Activated CD4-positive, alpha-beta T cell treated with anti-CD3 and anti-CD28 coated beads, Interleukin-2, amount 10 ng/mL, durations not matched to agents 7 days and 5 days (primary cell): ENCODE measurements around the gene GLT1D1. TPM values are rescaled to one million over a fixed set of nuclear protein-coding genes. Genes with fewer than 3 reads are reported as not detected.
"Not testable (repeated sequence)": the region's sequence is repeated elsewhere in the genome, so short reads cannot be mapped to it uniquely, and the experiment has no call there.

ENCODE experiments used
- CTCF ChIA-PET: fragments of 350-600 bp; sonication (Branson Sonifier 250); formaldehyde crosslinking; loops from one replicate; lab custom pipeline; 2021; ENCODE audit warnings: antibody characterized with exemption; lab: Charles Lee
- POLR2A ChIA-PET: fragments of 350-600 bp; sonication (Branson Sonifier 250); formaldehyde crosslinking; loops from one replicate; lab custom pipeline; 2021; ENCODE audit warnings: antibody characterized with exemption; lab: Charles Lee
- DNase-seq: peaks from one replicate; pipeline ENCODE4 v3.0.0-alpha.2; 2020
- H3K27ac Mint-ChIP-seq: one replicate; pipeline ENCODE4 v1.8.0; 2021; ENCODE audit warnings: mild to moderate bottlenecking, moderate library complexity, mixed read lengths
- H3K27me3 Mint-ChIP-seq: one replicate; pipeline ENCODE4 v1.8.0; 2021; ENCODE audit warnings: mixed read lengths
- H3K36me3 Mint-ChIP-seq: one replicate; pipeline ENCODE4 v1.8.0; 2021; ENCODE audit warnings: low read depth, mixed read lengths
- H3K4me1 Mint-ChIP-seq: one replicate; pipeline ENCODE4 v1.8.0; 2021; ENCODE audit warnings: mixed read lengths
- H3K4me3 Mint-ChIP-seq: one replicate; pipeline ENCODE4 v1.8.0; 2021; ENCODE audit warnings: mild to moderate bottlenecking, moderate library complexity, mixed read lengths
- H3K9me3 Mint-ChIP-seq: one replicate; pipeline ENCODE4 v1.8.0; 2021; ENCODE audit warnings: mixed read lengths
- total RNA-seq, 2 experiments: library from RNA; stranded (reverse); gene quantifications; one replicate each; pipeline ENCODE4 v1.2.3, GENCODE V29; 2021

Gene GLT1D1
- total RNA-seq, 2 experiments from 2014 or later: 0.10 TPM; not detected in 1

GRCh38 chr12:128825835-128826234 is 27.4 kb upstream of the GLT1D1 start:
- no peaks in the 10 kb centered on the region for H3K9me3 Mint-ChIP-seq
- no peak overlapping the region for H3K4me3 Mint-ChIP-seq
- CTCF ChIA-PET: interaction anchor here (1.2 kb wide), 1 partner anchor 11 kb away, joined by 3 read pairs; no protein-coding TSS in a partner anchor
- no peaks in the 10 kb centered on the region for H3K27me3 Mint-ChIP-seq
- no peak overlapping the region for H3K27ac Mint-ChIP-seq
- H3K36me3 Mint-ChIP-seq: peaks cover 10% of the 10 kb centered on the region
- peaks cover 39% of the 10 kb centered on the region for H3K4me1 Mint-ChIP-seq
- no peak for DNase-seq
- POLR2A ChIA-PET: interaction anchor here (0.7 kb wide), 1 partner anchor 15 kb away, joined by 9 read pairs; no protein-coding TSS in a partner anchor

- CTCF ChIA-PET: interaction anchor here (0.6 kb wide), 1 partner anchor 484 kb away, joined by 3 read pairs; no protein-coding TSS in a partner anchor
- Mint-ChIP-seq H3K4me1 (peaks cover 26% of the 10 kb centered on the region), H3K36me3 (no peaks in the 10 kb centered on the region), H3K27ac (no peak overlapping the region), H3K27me3 (no peaks in the 10 kb centered on the region), H3K4me3 (no peak overlapping the region), H3K9me3 (no peaks in the 10 kb centered on the region)
- DNase-seq: no peak
- POLR2A ChIA-PET: no interaction called here
These were observed 25.6 kb upstream of the GLT1D1 start for GRCh38 chr12:128827724-128828123.

GRCh38 chr12:128829861-128830504 is 23.3 kb upstream of the GLT1D1 start:
- H3K4me1 Mint-ChIP-seq: peaks cover 18% of the 10 kb centered on the region
- H3K27ac Mint-ChIP-seq: peak overlapping the region; percentile 83
- H3K27me3 Mint-ChIP-seq: no peaks in the 10 kb centered on the region
- CTCF ChIA-PET: interaction anchor here (0.6 to 1.8 kb wide), 3 partner anchors 10 to 56 kb away, joined by 4 to 5 read pairs (median 4); no protein-coding TSS in a partner anchor
- H3K9me3 Mint-ChIP-seq: no peaks in the 10 kb centered on the region
- H3K4me3 Mint-ChIP-seq: peak overlapping the region; percentile 28
- POLR2A ChIA-PET: interaction anchor here (1.1 kb wide), 1 partner anchor 85 kb away, joined by 6 read pairs; no protein-coding TSS in a partner anchor
- peak; percentile 9 for DNase-seq
- H3K36me3 Mint-ChIP-seq: no peaks in the 10 kb centered on the region

- H3K27me3 Mint-ChIP-seq: no peaks in the 10 kb centered on the region
- no peaks in the 10 kb centered on the region for H3K36me3 Mint-ChIP-seq
- H3K4me3 Mint-ChIP-seq: peak overlapping the region; percentile 28
- POLR2A ChIA-PET: interaction anchor here (1.1 kb wide), 1 partner anchor 84 kb away, joined by 6 read pairs; no protein-coding TSS in a partner anchor
- peaks cover 17% of the 10 kb centered on the region for H3K4me1 Mint-ChIP-seq
- peak overlapping the region; percentile 83 for H3K27ac Mint-ChIP-seq
- CTCF ChIA-PET: interaction anchor here (0.6 to 1.8 kb wide), 2 partner anchors 11 to 56 kb away, joined by 4 to 5 read pairs; no protein-coding TSS in a partner anchor
- no peaks in the 10 kb centered on the region for H3K9me3 Mint-ChIP-seq
- no peak for DNase-seq
These were observed 22.8 kb upstream of the GLT1D1 start for GRCh38 chr12:128830505-128830893.

GRCh38 chr12:128833418-128833817 is 19.9 kb upstream of the GLT1D1 start:
- POLR2A ChIA-PET: interaction anchor here (0.7 kb wide), 1 partner anchor 87 kb away, joined by 3 read pairs; no protein-coding TSS in a partner anchor
- Mint-ChIP-seq H3K27me3 (no peaks in the 10 kb centered on the region), H3K9me3 (no peaks in the 10 kb centered on the region), H3K4me3 (no peak overlapping the region), H3K27ac (no peak overlapping the region), H3K4me1 (peaks cover 17% of the 10 kb centered on the region), H3K36me3 (no peaks in the 10 kb centered on the region)
- CTCF ChIA-PET: interaction anchor here (1.2 kb wide), 1 partner anchor 11 kb away, joined by 3 read pairs; no protein-coding TSS in a partner anchor
- no peak for DNase-seq

GRCh38 chr12:128839885-128840284 is 13.4 kb upstream of the GLT1D1 start:
- H3K9me3 Mint-ChIP-seq, POLR2A ChIA-PET, DNase-seq, H3K4me1 Mint-ChIP-seq, H3K36me3 Mint-ChIP-seq, CTCF ChIA-PET, H3K27ac Mint-ChIP-seq, H3K4me3 Mint-ChIP-seq: not testable (repeated sequence)
- H3K27me3 Mint-ChIP-seq: peaks cover 13% of the 10 kb centered on the region

GRCh38 chr12:128840862-128841468 is 12.3 kb upstream of the GLT1D1 start:
- H3K4me3 Mint-ChIP-seq: no peak overlapping the region
- peaks cover 13% of the 10 kb centered on the region for H3K27me3 Mint-ChIP-seq
- H3K4me1 Mint-ChIP-seq: peaks cover 10% of the 10 kb centered on the region
- POLR2A ChIA-PET: interaction anchor here (0.5 kb wide), 1 partner anchor 15 kb away, joined by 9 read pairs; no protein-coding TSS in a partner anchor
- no peak for DNase-seq
- no peak overlapping the region for H3K27ac Mint-ChIP-seq
- H3K36me3 Mint-ChIP-seq: no peaks in the 10 kb centered on the region
- CTCF ChIA-PET: interaction anchor here (0.6 to 0.7 kb wide), 3 partner anchors 19 to 1421 kb away, joined by 3 to 6 read pairs (median 4); no protein-coding TSS in a partner anchor
- H3K9me3 Mint-ChIP-seq: peaks cover 3% of the 10 kb centered on the region

GRCh38 chr12:128842579-128842978 is 10.7 kb upstream of the GLT1D1 start:
- ChIA-PET POLR2A (no interaction called here), CTCF (no interaction called here)
- Mint-ChIP-seq H3K4me3 (no peak overlapping the region), H3K36me3 (no peaks in the 10 kb centered on the region), H3K4me1 (peaks cover 10% of the 10 kb centered on the region), H3K9me3 (peaks cover 3% of the 10 kb centered on the region), H3K27me3 (peaks cover 13% of the 10 kb centered on the region), H3K27ac (no peak overlapping the region)
- DNase-seq: no peak

GRCh38 chr12:128843538-128843937 is 9.7 kb upstream of the GLT1D1 start:
- ChIA-PET CTCF (no interaction called here), POLR2A (no interaction called here)
- Mint-ChIP-seq H3K9me3 (peaks cover 3% of the 10 kb centered on the region), H3K4me3 (no peak overlapping the region), H3K36me3 (no peaks in the 10 kb centered on the region), H3K4me1 (peaks cover 10% of the 10 kb centered on the region), H3K27me3 (peaks cover 13% of the 10 kb centered on the region), H3K27ac (no peak overlapping the region)
- DNase-seq: no peak

GRCh38 chr12:128844031-128844635 is 9.1 kb upstream of the GLT1D1 start:
- no peaks in the 10 kb centered on the region for H3K36me3 Mint-ChIP-seq
- no peak for DNase-seq
- POLR2A ChIA-PET: no interaction called here
- H3K27ac Mint-ChIP-seq: no peak overlapping the region
- H3K4me1 Mint-ChIP-seq: peaks cover 10% of the 10 kb centered on the region
- peaks cover 3% of the 10 kb centered on the region for H3K9me3 Mint-ChIP-seq
- H3K27me3 Mint-ChIP-seq: peaks cover 13% of the 10 kb centered on the region
- no peak overlapping the region for H3K4me3 Mint-ChIP-seq
- CTCF ChIA-PET: no interaction called here

- H3K4me1 Mint-ChIP-seq, H3K36me3 Mint-ChIP-seq, H3K27ac Mint-ChIP-seq, H3K9me3 Mint-ChIP-seq, CTCF ChIA-PET, H3K4me3 Mint-ChIP-seq, POLR2A ChIA-PET, DNase-seq: not testable (repeated sequence)
- peaks cover 10% of the 10 kb centered on the region for H3K27me3 Mint-ChIP-seq
These were observed 6.6 kb upstream of the GLT1D1 start for GRCh38 chr12:128846671-128847070.

- H3K36me3 Mint-ChIP-seq: no peaks in the 10 kb centered on the region
- H3K27ac Mint-ChIP-seq: no peak overlapping the region
- ChIA-PET POLR2A (no interaction called here), CTCF (interaction anchor here (0.5 kb wide), 1 partner anchor 200 kb away, joined by 4 read pairs; no protein-coding TSS in a partner anchor)
- H3K9me3 Mint-ChIP-seq: peaks cover under 1% of the 10 kb centered on the region
- H3K4me3 Mint-ChIP-seq: no peak overlapping the region
- no peaks in the 10 kb centered on the region for H3K4me1 Mint-ChIP-seq
- no peak for DNase-seq
- H3K27me3 Mint-ChIP-seq: peaks cover 18% of the 10 kb centered on the region
These were observed 4.9 kb upstream of the GLT1D1 start for GRCh38 chr12:128848371-128848770.
